Glomerular visceral epithelial cell (primary cell): ENCODE results near the gene SLC30A10.
"Not testable (repeated sequence)": the region's sequence is repeated elsewhere in the genome, so short reads cannot be mapped to it uniquely, and the experiment has no call there.

ENCODE experiments used
- DNase-seq: peaks from one replicate; pipeline ENCODE4 v3.0.0-alpha.2; 2016; ENCODE audit errors: extremely low spot score

The SLC30A10 gene

DNA sequence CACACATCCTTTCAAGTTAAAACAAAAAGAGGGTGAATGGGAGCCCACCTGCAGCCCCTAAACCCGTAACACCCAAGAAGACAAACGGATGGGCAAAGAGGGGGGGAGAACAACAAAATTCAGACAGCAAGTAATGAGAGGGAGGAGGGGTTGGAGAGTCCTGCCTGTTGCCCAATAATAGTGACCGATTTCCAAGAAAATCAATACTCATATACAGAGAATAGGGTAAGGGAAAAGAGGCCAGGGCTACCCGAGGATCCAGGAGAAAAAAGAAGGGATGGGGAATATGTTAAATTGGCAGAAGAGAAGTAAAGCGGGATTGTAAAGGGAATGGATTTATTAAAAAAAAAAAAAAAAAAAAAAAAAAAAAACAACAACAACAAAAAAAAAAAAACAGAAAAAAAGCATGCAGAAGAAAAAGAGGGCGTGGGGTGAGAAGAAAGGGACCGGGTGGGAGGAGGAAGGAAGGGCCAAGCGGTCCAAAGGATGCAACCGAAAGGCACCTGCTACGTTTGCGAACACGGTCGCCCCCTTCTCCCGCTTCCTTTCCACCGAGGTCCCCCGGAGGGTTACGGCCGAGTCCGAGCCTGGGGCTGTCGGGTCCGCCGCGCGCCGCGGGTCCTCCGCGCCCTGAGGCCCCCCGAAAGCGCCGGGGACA is 930 bp downstream of the SLC30A10 start:
- DNase-seq = no peak

DNA sequence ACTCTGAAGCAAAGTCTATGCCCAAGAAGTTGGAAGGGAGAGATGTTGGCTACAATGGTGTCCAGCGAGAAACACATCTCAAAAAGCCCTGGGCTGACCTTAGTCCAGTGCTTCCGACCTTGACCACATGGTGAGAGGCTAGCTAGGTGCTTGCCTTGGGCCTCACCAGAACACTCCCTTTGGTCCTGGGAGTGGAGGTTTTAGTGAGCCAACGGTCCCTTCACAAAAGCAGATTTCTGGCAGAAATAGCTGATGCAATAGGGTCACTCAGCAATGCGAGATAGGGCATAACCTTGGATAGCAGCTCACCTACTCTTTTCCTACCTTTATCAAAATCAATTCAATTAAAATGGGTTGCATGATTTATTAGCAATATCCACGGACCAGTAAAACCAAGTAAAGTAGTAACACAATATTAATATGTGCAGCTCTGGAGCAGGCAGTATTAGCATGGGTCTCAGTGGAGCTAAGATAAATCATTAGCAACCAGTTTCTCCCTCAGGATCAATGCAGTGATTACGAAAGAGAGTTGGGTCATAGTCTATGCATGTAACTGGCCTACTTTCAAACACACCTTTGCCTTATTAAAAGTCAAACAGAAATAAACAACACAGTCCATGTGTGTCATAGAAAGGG is 1.9 kb downstream of the SLC30A10 start:
- no peak for DNase-seq

DNA sequence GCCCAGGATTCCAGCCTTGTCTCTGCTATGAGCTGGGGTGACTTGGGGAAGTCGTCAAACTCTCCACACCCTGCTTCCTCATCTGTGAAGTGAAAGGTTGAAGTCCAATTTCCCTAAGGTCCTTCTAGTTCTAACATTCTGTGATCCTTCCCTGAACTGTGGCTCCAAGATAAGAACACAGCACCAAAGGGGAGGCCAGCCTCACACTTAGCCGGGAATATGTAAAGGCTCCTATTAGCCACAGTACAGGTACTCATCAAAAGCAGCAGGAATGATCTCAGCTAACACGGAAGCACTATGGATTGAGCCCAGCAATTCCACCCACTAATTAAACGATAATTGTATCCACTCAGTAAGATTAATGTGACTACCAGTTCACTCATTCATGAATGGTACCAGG is 4.0 kb downstream of the SLC30A10 start:
- DNase-seq = no peak

DNA sequence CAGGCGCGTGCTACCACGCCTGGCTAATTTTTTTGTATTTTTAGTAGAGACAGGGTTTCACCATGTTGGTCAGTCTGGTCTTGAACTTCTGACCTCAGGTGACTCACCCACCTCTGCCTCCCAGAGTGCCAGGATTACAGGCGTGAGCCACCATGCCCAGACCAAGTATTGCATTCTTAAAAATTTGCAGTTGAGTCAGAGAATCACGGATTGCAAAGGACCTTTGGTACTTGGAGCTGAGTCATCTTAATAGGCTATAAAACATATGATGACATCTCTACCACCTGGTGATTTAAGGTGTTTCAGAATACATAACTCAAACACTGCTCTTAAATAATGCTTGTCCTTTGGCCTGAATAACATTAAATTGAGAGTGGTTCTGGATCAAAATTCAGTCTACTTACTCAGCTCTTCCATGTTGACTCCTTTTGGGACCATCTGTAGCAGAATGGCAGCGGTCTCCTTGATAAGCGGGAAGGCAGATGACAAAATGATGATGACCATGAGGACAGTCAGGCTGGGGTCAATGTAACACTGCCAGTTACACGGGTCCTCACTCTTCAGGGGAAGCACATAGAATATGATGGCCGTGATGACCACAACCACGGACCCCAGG is 10.4 kb downstream of the SLC30A10 start:
- peak; percentile 71 for DNase-seq

DNA sequence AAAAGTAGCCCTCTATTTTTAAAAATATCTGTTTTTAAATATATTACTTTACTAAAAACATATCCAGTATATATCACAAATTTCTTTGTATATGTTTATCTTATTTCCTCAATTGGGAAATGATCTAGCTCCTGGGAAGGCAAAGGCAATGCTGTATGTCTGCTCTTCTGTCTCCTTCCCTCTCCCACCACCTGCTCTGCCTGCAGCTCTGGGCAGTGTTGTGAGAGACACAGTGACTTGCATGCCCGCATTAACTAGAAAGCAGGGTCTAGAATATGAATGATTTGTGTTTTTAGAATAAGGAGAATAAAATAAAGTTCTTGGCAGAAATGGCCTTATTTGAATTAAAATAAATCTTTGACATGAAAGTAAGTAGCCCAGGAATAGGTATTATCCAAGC is 11.1 kb downstream of the SLC30A10 start:
- no peak for DNase-seq

DNA sequence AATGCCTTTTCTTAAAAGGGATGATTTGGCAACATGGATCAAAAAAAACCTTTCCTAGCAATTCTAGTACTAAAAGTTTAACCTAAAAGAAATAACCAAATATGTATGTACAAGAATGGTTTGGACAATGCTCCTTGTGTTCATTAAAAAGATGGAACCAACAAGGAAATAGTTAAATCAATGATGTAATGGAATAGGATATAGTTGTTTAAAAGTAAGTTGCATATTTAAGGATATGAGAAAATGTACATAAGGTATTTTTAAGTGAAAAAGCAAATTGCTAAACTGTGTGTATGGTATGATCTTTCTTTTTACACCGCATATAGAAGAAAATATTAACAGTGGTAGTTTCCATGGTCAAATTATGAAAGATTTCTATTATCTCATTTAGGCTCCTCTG is 12.1 kb downstream of the SLC30A10 start:
- no peak for DNase-seq

DNA sequence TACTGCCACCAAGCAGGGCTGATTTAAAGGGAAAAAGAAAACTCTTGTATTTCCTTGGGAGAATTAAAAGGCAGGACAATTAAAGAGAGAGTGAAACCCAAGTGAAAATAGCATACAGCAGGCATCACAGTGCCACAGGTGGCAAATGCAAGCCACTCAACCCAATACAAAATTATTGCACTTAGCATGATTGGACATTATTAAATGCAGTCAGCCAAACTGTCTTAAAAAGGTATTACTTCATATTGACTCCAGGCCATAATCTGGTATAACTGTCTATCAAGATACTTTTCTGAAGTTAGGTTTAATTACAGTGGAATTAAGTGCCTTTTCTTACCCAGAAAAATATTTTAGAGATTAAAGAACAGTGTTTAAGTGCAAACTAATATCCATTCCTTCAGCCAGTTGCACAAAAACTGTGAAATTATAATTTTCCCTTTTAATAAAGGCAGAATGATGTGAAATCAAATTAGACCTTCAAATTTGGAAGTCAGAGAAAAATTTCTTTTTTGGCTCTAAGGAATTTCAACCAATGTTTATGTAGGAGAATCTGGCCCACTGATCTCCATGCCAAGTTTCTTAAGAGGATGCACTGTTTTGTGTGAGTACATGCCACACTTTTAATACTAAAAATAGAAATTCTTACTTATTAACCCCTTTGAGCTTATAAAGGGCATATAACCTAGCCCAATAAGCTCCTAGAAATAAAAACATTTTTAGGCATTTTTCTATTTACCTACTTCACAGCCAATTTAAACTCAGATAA is 15.2 kb downstream of the SLC30A10 start:
- no peak for DNase-seq

DNA sequence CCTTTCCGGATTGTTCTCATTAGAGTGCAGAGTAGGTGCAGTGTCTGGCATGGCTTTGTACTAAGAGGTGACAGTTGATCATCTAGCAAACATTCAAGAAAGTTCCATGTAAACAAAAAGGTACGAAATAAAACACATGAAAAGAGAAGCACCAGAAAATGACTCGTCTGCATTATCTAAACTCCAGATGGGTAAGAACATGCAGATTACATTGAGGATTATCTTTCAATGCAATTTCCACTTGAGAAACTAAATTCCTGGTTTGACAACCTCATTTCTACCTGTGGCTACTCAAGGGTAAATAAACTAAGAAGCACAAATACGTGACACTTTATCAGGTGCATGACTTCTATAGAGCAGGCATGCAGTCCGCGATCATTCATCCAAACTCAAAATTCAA is 17.6 kb downstream of the SLC30A10 start:
- no peak for DNase-seq

DNA sequence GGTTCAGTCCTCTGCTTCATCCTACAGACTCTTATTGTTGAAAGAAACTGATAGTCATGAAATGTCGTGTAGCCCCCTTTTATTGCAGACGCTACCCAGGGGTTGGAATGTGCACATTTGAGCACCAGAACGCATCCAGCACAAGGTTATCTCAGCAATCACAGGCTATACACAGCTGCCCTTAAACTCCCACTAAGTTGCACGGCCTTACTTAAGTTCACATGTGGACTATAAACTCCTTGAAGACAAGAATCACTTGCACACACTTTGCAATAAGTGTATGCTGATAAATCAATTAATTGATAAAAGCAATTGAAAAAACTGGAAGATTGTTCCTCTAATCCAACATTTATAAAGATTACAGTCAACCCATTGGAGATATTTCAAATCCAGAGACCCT is 18.9 kb downstream of the SLC30A10 start:
- DNase-seq = no peak

DNA sequence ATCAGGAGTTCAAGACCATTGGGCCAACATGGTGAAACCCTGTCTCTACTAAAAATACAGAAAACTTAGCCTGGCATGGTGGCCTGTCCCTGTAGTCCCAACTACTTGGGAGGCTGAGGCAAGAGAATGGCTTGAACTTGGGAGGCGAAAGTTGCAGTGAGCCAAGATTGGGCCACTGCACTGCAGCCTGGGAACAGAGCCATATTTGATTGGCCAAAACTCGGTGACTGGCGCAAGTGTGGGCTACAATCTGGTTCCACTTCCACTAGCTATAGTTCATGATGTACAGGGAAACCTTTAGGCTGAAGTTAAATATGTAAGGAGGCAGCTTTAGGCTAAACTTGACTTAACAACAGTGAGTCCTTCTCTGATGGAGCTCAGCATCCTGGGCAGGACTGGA is 20.2 kb downstream of the SLC30A10 start:
- DNase-seq = no peak

DNA sequence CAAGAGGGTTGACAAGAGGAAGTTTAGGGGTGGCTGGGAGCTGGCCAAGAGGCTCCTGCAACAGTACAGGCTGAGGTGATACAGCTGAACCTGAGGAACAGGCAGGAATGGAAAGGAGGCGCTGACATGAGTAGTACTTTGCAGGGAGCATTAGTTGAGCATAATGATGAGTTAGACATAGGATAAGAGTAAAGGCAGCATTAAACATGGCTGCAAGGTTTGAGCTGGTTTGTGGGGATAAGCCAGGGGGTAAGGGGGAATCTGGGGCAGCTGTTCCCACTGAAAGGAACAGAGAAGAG is 20.6 kb downstream of the SLC30A10 start:
- no peak for DNase-seq

DNA sequence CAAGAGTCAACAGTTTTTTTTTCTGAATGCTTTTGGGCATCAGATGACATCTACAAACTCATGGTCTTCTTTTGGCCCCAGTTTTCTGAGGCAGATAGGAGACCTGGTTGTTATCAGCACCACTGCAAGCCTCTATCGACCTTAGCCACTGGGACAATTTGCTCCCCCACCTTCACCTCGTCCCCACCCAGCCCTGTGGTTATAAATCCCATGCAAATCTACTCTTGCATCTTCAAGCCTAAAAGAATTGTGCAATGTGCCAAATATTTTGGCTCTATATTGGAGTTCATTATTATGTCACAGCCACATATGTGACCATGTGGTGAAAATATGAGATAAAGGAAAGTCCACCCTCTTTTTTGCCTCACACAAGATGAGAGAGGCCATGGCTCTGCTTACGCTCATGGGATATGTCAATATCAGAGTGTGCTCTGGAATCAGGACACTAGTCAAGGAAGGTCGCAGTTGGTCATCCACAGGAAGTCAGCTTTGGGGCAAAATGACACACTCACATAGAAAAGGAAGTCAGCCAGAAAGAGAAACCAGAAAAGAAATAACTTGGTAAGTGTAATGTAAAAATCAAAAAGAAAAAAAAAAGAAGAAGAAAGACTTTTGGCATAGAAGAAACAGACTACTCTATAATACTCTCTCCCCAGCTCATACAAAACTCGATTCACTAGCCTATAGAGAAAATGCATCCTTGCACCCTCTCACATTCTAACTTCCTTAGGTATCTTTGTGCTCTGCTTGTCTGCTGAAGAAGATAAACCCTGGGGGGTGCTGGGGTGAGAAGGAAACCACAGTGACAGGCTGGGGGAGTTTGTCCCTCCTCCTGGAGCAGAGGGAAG is 21.2 kb downstream of the SLC30A10 start:
- DNase-seq = no peak

DNA sequence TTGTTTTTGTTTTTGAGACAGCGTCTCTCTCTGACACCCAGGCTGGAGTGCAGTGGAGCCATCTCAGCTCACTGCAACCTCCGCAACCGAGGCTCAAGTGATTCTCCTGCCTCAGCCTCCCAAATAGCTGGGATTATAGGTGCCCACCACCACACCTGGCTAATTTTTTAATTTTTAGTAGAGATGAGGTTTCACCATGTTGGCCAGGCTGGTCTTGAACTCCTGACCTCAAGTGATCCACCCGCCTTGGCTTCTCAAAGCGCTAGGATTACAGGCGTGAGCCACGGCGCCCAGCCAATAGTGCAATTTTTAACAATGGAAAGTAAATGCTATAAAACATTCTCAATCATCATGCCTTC is 21.8 kb downstream of the SLC30A10 start:
- not testable (repeated sequence) for DNase-seq

DNA sequence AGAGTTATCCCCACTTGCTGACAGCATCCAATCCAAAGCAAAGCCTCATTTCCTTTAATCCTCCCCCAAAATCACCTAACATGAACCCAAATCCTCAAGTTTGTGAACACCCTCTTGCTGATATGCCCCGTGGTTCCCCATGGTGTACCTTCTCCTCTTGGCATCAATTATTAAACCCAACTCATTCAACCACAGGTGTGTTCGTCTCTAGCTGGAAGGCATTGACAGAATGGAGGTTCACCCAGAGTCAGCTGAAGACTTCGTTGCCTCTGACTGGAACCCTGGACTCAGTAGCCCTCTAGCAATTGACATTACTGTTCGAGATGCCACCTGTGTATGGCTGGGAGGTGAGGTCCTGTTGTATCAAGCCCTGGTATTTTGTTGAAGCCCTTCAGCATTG is 22.8 kb downstream of the SLC30A10 start:
- no peak for DNase-seq

DNA sequence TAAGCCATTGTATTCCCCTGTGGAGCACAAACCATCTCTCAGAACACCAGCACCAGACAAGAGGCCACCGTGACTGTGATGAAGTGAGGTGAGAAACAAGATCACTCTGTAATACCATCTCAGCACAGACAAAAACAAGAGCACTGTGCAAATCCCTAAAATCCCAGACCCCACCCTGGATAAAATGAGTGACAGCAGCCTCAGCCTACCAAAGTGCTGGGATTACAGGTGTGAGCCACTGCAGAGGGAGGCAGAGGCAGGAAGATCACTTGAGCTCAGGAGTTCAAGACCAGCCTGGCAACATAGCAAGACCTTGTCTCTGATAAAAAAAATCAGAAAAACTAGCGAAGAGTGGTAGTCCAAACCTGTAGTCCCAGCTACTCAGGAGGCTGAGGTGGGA is 23.4 kb downstream of the SLC30A10 start:
- no peak for DNase-seq

DNA sequence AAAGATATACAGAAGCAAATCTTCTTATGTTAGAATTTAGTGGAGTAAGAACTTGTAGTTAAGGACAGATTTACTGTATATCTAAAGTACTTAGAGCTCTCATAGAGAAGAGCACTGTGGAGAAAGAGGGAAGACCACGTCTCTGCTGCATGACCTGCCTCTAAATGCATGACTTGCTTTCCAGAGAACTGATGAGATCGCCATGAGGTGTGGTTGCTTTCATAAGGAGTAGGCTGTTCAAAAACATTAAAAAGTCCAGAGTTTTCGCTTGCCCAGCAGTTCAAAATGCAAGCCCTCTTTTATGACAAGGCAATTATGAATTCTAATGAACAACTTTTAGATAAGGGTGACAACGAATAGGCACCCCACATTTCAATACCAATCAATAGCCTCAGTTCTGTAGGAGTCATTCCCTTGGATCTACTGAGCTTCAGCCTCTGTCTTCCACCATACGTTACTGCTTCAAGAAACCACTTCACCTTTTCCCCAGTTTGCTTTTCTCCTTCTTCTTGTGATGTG is 24.9 kb downstream of the SLC30A10 start:
- DNase-seq = no peak

DNA sequence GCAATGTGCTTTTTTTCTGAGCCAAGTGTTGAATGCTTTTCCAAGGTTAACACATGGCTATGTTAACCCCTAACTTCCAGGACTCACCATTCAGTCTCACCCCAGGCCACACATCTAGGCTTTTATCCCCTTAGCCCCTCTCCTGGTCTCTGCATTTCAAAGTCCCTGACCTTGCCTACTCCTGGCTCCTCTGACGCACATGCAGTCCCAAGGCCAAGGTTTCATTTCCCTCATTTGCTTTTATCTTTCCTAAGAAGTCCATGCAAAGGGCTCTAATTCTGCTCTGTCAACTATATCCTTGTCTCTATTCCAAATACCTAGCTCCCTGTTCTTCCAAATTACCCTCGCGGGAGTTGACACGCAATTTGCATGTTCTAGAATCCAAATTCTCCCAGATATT is 25.4 kb downstream of the SLC30A10 start:
- DNase-seq = no peak

DNA sequence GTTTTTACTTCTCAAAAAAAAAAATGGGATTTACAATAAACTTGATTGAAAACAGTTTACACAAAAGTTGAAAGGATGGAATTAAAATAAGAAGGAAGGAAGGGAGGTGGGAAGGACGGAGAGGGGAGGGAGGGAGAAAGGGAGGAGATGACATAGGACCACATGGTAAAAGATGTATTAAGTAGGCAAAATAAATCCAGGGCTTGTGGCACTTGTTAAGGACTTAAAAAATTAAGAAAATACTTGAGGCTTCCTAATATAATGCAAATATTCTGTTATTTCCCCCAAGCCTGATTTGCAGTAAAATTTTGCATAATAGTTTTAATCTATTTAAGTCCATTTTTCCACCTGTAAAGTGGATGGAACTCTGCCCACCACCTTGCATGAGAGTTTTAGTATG is 27.5 kb downstream of the SLC30A10 start:
- DNase-seq = no peak

DNA sequence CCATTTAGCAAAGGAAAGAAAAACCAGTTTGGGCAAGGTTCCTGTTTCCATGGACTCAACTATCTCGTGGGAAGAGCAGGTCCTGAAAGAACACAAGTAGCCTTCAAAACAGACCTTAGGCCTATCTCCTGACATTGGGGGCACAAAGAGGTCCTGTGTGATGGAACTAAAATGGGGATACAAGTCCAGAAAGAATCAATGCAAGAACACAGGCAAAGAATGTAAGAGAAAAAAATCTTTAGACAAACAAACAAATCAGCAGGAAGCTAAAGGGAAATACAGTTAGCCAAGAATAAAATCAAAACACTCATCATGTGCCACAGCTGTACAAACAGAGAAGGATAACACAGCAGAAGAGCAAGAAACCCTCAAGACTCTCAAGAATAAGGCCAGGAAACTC is 28.2 kb downstream of the SLC30A10 start:
- no peak for DNase-seq

DNA sequence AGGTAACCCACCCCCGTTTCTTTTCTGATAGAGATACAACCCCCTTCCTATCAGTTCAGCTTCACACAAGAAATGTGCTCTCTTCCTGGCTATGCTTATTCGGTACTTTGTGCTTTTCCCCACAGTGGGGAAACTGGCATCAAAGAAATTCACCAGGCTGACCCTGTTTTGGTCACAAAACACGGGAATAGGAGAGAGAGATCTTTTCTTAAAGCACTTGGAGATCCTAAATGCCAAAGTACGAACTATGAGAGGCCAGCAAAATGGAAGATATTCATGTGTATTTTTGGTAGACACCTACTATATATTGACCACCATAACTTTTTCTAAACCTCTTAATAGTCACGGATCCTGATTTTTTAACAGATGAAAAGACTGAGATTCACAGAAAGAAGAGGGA is 30.0 kb downstream of the SLC30A10 start:
- no peak for DNase-seq

DNA sequence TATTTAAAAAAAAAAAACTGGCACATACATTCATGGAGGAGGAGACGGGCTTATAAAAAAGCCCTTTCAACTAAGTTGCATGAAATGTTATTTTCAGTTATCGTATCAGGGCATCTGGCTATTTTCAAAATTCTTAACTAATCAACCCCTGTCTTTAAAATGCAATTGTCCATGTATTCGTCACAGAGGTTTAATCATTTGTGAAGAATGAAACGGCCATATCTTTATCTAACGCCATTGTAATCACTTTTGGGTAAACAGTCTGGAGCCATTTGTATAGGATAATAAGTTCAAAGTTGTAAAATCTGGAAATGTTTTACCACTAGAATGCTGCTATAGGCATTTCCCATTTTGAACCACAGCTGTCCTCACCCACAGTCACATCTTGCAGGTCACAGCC is 30.4 kb downstream of the SLC30A10 start:
- no peak for DNase-seq

DNA sequence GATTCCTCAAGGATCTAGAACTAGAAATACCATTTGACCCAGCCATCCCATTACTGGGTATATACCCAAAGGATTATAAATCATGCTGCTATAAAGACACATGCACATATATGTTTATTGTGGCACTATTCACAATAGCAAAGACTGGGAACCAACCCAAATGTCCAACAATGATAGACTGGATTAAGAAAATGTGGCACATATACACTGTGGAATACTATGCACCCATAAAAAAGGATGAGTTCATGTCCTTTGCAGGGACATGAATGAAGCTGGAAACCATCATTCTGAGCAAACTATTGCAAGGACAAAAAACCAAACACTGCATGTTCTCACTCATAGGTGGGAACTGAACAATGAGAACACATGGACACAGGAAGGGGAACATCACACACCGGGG is 36.1 kb downstream of the SLC30A10 start:
- DNase-seq = not testable (repeated sequence)
